Measurements from ENCODE around the gene NLE1.

GRCh38 chr17:35160354-35161201 lies 18.5 kb upstream of the NLE1 start:
- no peak for TF ChIP-seq POLR2AphosphoS5 (IDR thresholded peaks at IDR 0.05)
- TF ChIP-seq EP300 (IDR thresholded peaks at IDR 0.05) = no peak
- TF ChIP-seq, protein P1, sequence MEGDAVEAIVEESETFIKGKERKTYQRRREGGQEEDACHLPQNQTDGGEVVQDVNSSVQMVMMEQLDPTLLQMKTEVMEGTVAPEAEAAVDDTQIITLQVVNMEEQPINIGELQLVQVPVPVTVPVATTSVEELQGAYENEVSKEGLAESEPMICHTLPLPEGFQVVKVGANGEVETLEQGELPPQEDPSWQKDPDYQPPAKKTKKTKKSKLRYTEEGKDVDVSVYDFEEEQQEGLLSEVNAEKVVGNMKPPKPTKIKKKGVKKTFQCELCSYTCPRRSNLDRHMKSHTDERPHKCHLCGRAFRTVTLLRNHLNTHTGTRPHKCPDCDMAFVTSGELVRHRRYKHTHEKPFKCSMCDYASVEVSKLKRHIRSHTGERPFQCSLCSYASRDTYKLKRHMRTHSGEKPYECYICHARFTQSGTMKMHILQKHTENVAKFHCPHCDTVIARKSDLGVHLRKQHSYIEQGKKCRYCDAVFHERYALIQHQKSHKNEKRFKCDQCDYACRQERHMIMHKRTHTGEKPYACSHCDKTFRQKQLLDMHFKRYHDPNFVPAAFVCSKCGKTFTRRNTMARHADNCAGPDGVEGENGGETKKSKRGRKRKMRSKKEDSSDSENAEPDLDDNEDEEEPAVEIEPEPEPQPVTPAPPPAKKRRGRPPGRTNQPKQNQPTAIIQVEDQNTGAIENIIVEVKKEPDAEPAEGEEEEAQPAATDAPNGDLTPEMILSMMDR (IDR thresholded peaks at IDR 0.05) = no peak

All from upper lobe of left lung (tissue), 4 donors.